HG03097 (cell line): Measurements from ENCODE around the gene CGB8.
"Not testable (repeated sequence)": the region's sequence is repeated elsewhere in the genome, so short reads cannot be mapped to it uniquely, and the experiment has no call there.

Experiments
- ATAC-seq: cut with Tn5 transposase; IDR thresholded peaks from one replicate; pipeline ENCODE4 v1.9.1; 2021; ENCODE audit not compliant: unreplicated experiment, low FRiP score

The CGB8 gene

DNA sequence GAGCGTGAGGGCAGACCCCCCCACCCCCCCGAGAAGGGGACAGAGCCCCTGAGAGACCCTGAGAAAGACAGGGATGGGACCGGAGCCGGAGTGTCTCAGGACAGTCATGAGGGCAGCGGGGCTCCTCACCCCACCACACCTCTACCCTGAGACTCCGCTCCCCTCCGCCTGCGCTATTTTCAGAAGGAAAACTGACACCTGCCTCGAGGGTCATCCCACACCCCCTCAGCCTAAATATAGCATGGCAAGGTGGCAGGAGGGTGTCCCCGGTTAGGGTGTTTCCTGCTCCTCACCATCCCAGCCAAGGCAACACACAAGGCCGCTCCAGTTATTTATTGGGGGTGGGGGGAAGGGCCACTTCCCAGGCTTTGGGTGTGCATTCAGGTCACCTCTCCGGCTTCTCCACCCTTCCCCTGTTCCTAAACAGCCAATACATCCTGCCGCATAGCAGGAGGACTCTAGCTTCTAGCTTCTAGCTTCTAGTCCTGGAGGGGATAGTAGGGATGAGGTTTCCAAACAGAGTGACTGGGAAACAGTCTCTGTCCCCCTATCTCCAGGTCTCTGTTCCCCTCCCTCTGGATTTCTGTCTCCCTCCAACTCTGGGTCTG lies 17.1 kb upstream of the CGB8 start:
- no peak for ATAC-seq

GRCh38 chr19:49064768-49065611 lies 16.1 kb upstream of the CGB8 start, which contains the start of gene NTF4:
Gene NTF4 (minus strand): TSS chr19:49064818. CDS start chr19:49061997, 2,821 bp downstream.
- ATAC-seq, result no peak

- no peak for ATAC-seq
These were observed 15.2 kb upstream of the CGB8 start for GRCh38 chr19:49064029-49064629.

DNA sequence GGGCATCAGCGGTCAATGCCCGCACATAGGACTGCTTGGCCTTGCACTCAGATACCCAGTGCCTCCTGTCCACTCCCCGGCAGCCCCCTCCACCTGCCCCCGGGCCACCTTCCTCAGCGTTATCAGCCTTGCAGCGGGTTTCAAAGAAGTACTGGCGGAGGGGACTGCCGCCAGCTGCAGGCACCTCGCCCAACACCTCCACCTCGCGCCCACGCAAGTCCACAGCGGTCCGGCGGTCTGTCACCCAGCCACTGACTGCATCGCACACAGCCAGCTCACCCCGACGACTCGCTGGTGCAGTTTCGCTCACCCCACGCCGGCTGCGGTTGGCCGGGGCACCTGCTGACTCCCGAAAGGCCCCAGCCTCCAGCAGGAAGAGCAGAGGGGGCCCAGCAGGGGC lies 12.5 kb upstream of the CGB8 start:
- ATAC-seq, result no peak

- no peak for ATAC-seq
These were observed 12.1 kb upstream of the CGB8 start for GRCh38 chr19:49061000-49061399.

- no peak for ATAC-seq
These were observed 10.1 kb upstream of the CGB8 start for GRCh38 chr19:49059053-49059452.

DNA sequence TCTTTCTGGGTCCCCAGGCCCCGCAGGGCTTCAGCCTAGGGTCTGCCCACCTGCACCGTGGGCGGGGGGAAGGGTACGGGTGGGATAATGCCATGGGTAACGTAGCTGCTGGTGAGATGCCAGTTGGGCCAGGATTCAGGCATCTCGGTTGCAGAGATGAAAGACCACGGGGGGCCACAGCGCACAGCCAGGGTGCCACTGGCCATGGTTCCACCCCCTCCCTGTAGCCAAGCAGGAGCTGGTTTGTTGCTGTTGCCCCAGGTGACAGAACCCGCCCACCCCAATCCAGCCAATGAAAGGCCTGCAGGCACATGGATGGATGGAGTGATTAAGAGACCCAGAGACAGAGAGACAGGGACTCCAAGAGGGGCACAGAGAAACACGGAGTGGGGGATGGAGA lies 9.7 kb upstream of the CGB8 start:
- ATAC-seq, result no peak

DNA sequence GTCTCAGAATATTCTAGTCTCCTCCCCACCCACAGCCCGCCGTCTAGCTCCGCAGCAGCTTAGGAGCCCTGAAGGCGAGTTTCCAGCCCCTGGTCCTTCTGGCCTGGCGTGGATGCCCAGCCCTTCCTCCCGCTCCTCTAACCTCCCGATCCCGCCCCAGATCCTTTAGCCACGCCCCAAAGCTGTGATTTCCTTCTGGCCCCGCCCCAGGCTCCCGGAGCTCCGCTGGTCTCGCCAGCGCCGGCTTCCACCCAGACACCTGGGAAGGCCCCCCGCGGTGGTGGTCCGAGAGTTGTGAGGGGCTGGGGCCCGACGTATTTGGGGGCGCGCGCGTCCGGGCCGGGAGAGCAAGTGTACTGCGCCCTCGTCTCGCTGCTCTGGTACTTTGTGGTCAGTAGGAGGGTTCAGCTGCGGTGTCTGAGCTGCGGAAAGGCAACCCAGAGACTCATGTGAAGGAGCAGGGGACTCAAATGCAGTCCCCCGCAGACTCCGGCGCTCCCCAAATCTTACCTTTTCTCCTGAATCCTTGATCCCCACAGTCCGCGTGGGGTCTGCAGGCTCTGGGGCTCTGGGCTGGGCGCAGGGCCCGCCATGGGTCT lies 8.8 kb upstream of the CGB8 start, which contains the start of gene CGB7:
TSS of gene CGB7 (minus strand) at position 114 of the 599 bp plus-strand sequence. CDS start 2,374 bp downstream, outside the sequence.
- no peak for ATAC-seq

GRCh38 chr19:49056902-49057596 lies 8.1 kb upstream of the CGB8 start:
- not testable (repeated sequence) for ATAC-seq

DNA sequence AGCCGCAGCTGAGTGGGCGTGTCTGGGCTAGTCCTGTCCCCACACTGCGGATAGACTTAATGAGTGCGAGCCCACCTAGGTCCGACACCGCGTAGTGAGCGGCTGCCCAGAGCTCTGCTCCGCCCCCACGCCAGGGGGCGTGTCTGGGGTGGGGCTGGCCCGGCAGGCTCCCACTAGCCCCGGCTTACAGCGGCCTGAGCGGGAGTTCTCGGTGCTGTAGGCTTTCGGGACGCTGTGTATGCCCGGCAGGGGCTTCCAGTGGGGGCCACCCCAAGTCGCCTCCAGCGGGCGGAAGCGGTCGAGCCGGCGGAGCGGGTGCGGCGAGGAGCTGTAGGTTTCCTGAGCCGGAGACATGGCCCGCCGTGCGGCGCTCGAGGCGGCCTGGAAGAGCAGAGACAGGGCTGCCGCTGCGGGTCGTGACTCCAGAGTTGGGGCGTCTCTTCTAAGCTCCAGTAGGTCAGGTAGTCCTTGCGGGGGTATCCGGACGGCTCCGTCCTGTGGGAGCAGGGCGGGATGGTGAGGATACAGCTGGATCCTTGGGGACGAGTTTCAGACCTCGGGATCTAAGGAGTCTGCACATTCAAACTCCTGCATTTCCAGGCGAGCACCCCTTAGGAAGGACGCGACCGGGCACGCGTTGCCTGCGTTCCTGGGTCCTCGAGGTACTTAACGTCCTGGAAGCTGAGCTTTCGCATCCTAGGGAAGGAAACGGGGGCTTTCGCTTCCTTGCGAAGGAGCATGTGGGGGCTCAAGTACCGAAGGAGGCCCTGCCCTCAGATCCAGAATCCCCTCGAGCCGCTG lies 7.4 kb upstream of the CGB8 start:
- no peak for ATAC-seq

DNA sequence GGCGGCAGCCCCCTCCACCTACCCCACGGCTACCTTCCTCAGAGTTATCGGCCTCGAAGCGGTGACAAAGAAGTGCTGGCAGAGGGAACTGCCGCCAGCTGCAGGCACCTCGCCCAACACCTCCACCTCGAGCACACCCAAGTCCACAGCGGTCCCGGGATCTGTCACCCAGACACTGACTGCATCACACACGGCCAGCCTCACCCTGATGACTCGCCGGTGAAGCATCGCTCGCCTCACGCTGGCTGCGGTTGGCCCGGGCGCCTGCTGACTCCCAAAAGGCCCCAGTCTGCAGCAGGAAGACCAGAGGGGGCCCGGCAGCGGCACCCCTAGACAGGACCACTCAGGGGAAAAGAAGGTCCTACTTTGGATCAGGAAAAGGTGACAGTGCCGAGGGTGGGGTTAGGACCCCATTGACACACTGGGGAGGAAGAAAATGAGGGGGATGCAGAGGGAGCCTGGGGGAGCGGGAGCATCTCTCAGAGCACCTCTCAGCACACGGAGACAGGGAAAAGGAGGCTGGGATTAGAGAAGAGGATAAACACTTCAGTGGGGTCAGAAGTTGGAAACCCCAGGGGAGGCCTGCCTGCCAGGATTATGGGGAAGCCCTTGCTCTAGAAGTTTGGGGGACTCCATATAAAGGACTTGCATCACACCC lies 1.6 kb upstream of the CGB8 start:
- ATAC-seq, result not testable (repeated sequence)

DNA sequence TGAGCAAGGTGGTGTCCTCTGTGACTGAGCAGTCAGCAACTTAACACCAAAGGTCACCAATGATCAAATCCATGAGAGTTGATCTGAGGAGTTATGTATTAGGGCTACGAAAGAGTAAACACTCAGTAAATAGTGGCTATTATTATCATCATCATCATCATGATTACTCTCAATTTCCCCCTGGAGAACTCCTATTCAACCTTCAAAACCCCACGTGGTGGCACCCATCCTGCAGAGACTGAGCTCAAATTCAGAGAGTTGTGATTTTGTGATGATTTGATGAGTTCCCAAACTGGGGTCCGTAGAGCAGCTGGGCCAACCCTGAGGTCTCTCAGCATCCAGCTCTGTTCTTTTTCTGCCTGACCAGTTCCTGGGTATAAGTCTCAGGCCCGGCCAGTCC lies 923 bp upstream of the CGB8 start:
- not testable (repeated sequence) for ATAC-seq

GRCh38 chr19:49043548-49043947 lies 5.4 kb downstream of the CGB8 start, which contains the start of gene CGB5:
Gene CGB5 (plus strand): TSS chr19:49043848. CDS start chr19:49044210, 362 bp downstream.
- ATAC-seq, result not testable (repeated sequence)

GRCh38 chr19:49042666-49043065 lies 6.2 kb downstream of the CGB8 start:
- not testable (repeated sequence) for ATAC-seq

GRCh38 chr19:49042177-49042576 lies 6.7 kb downstream of the CGB8 start:
- ATAC-seq, result no peak

GRCh38 chr19:49039736-49040135 lies 9.2 kb downstream of the CGB8 start:
- ATAC-seq, result not testable (repeated sequence)

DNA sequence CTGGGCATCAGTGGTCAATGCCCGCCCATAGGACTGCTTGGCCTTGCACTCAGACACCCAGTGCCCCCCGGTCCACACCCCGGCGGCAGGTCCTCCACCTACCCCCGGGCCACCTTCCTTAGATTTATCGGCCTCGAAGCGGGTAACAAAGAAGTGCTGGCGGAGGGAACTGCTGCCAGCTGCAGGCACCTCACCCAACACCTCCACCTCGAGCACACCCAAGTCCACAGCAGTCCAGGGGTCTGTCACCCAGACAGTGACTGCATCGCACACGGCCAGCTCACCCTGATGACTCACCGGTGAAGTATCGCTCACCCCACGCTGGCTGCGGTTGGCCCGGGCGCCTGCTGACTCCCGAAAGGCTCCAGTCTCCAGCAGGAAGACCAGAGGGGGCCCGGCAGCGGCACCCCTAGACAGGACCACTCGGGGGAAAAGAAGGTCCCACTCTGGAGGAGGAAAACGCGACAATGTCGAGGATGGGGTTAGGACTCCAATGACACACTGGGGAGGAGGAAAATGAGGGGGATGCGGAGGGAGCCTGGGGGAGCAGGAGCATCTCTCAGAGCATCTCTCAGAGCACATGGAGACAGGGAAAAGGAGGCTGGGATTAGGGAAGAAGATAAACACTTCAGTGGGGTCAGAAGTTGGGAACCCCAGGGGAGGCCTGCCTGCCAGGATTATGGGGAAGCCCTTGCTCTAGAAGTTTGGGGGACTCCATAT lies 10.2 kb downstream of the CGB8 start:
- not testable (repeated sequence) for ATAC-seq

- not testable (repeated sequence) for ATAC-seq
These were observed 10.8 kb downstream of the CGB8 start for GRCh38 chr19:49038111-49038510.
